HuH-7.5 (cell line): ENCODE measurements around the gene UNG.
"Not testable (repeated sequence)": the region's sequence is repeated elsewhere in the genome, so short reads cannot be mapped to it uniquely, and the experiment has no call there.

ENCODE experiments used
- DNase-seq: peaks from one replicate; pipeline ENCODE4 v3.0.0; 2011; ENCODE audit warnings: low spot score

The UNG gene

GRCh38 chr12:109097435-109098182 is at the start of gene UNG:
Gene UNG (plus strand): TSS chr12:109097597. CDS start chr12:109097680, 83 bp downstream.
- DNase-seq: peak; percentile 95

GRCh38 chr12:109048706-109049105 is 48.7 kb upstream of the UNG start:
- not testable (repeated sequence) for DNase-seq

GRCh38 chr12:109049794-109050193 is 47.6 kb upstream of the UNG start:
- DNase-seq: not testable (repeated sequence)

- no peak for DNase-seq
Observed at GRCh38 chr12:109052097-109052413, 45.3 kb upstream of the UNG start.

GRCh38 chr12:109052414-109053323 is 44.7 kb upstream of the UNG start, which contains the start of gene USP30:
Gene USP30 (plus strand): TSS chr12:109052576. CDS start chr12:109052679, 103 bp downstream.
- DNase-seq: peak; percentile 75

- no peak for DNase-seq
Observed at GRCh38 chr12:109053382-109054123, 43.8 kb upstream of the UNG start.

GRCh38 chr12:109054124-109054513 is 43.3 kb upstream of the UNG start:
- DNase-seq: not testable (repeated sequence)

GRCh38 chr12:109054520-109054919 is 42.9 kb upstream of the UNG start:
- DNase-seq: no peak

- DNase-seq: no peak
Observed at GRCh38 chr12:109056891-109057290, 40.5 kb upstream of the UNG start.

- DNase-seq: no peak
Observed at GRCh38 chr12:109057376-109057775, 40.0 kb upstream of the UNG start.

GRCh38 chr12:109058773-109059172 is 38.6 kb upstream of the UNG start:
- no peak for DNase-seq

- no peak for DNase-seq
Observed at GRCh38 chr12:109064143-109064542, 33.3 kb upstream of the UNG start.

- DNase-seq: peak; percentile 29
Observed at GRCh38 chr12:109065154-109065852, 32.1 kb upstream of the UNG start.

- DNase-seq: no peak
Observed at GRCh38 chr12:109065853-109066193, 31.6 kb upstream of the UNG start.

- no peak for DNase-seq
Observed at GRCh38 chr12:109069307-109070271, 27.8 kb upstream of the UNG start.

- DNase-seq: no peak
Observed at GRCh38 chr12:109074866-109075265, 22.5 kb upstream of the UNG start.

GRCh38 chr12:109082751-109083150 is 14.6 kb upstream of the UNG start:
- DNase-seq: no peak

- DNase-seq: peak; percentile 29
Observed at GRCh38 chr12:109084425-109084824, 13.0 kb upstream of the UNG start.

GRCh38 chr12:109085590-109085989 is 11.8 kb upstream of the UNG start:
- no peak for DNase-seq

GRCh38 chr12:109087250-109087649 is 10.1 kb upstream of the UNG start:
- DNase-seq: no peak

GRCh38 chr12:109088818-109089217 is 8.6 kb upstream of the UNG start:
- DNase-seq: no peak
